ENCODE measurements around the gene NRCAM.

Gene NRCAM

DNA sequence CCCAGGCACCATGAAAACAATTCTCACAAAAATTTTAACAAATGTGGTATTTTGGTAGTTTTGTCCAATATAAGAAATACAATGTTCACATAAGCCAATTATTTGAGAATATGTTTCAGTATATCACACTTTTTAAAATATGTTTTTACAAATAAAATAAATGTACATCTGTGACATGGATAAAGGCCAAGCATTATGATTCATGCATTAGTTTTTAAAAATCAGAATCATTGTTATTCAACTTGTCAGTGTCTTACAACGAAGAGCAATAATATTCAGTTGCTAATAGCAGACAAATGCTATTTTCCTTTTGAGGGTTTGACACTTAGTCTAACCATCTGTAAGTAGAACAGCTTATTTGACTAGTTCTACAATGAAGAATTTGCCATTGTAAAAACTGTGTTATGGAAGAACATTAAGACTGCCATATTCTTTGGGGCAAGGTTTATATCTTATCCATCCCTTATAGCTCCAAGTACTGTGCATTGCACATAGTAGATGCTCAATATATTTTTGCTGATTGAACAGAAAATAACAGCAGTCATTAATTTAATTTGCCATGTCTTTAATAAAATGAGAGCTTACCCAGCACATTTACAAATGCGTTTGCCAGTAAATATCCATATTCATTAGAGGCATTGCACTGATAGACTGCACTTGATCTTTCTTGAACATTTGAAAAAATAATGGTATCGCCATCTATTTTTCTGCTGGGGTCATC lies 258.7 kb downstream of the NRCAM start:
- Histone ChIP-seq H2AFZ (ENCODE audit: low read length) (no peak overlapping the region), H3K9me3 (replicated peaks; ENCODE audit: insufficient read depth, low read length) (no peaks in the 10 kb centered on the region), H3K36me3 (replicated peaks; ENCODE audit: insufficient read depth, low read length) (no peaks in the 10 kb centered on the region), H3K79me2 (ENCODE audit: low read length) (no peaks in the 10 kb centered on the region), H3K4me3 (ENCODE audit: low read length) (no peak overlapping the region), H3K4me1 (ENCODE audit: low read length) (peaks cover 7% of the 10 kb centered on the region), H3K27ac (ENCODE audit: low read length) (no peak overlapping the region), H3K27me3 (replicated peaks; ENCODE audit: insufficient read depth, low read length) (no peaks in the 10 kb centered on the region), H4K20me1 (ENCODE audit: insufficient read depth, low read length) (no peaks in the 10 kb centered on the region), H3K9ac (ENCODE audit: low read length) (no peak overlapping the region), H3K9me2 (replicated peaks; ENCODE audit: insufficient read depth, low read length) (no peaks in the 10 kb centered on the region), H3K4me2 (ENCODE audit: low read depth, low read length) (no peak overlapping the region), H3F3A (ENCODE audit: insufficient read depth, low read length) (no peaks in the 10 kb centered on the region)
- no peak for DNase-seq
- no peak for TF ChIP-seq EZH2phosphoT487 (IDR thresholded peaks at IDR 0.05; ENCODE audit: low read length)
- TF ChIP-seq, protein P1, sequence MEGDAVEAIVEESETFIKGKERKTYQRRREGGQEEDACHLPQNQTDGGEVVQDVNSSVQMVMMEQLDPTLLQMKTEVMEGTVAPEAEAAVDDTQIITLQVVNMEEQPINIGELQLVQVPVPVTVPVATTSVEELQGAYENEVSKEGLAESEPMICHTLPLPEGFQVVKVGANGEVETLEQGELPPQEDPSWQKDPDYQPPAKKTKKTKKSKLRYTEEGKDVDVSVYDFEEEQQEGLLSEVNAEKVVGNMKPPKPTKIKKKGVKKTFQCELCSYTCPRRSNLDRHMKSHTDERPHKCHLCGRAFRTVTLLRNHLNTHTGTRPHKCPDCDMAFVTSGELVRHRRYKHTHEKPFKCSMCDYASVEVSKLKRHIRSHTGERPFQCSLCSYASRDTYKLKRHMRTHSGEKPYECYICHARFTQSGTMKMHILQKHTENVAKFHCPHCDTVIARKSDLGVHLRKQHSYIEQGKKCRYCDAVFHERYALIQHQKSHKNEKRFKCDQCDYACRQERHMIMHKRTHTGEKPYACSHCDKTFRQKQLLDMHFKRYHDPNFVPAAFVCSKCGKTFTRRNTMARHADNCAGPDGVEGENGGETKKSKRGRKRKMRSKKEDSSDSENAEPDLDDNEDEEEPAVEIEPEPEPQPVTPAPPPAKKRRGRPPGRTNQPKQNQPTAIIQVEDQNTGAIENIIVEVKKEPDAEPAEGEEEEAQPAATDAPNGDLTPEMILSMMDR (IDR thresholded peaks at IDR 0.05; ENCODE audit: low read length): no peak
- TF ChIP-seq EZH2 (optimal IDR thresholded peaks at IDR 0.05; ENCODE audit: low read depth, low read length): no peak

DNA sequence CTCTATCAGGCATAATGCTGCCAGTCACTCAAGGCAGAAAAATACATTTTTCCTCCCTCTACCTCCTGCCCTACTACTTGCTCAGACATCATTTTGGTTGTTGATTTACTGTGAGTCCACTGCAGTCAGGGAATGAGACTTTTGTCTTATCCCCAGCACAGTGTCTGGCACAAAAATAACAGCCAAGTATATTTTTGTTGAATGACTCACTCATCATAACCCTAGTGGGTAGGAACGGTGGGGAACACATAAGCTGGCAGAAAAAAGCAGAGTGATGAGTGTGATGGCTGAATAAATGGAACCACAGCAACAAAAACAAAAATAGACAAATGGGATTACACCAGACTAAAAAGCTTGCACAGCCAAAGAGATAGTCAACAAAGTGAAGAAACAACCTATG lies 260.2 kb downstream of the NRCAM start:
- Histone ChIP-seq H3K4me1 (ENCODE audit: low read length) (peaks cover 4% of the 10 kb centered on the region; the same call in 1 of the 2 replicates), H3K9me3 (replicated peaks; ENCODE audit: insufficient read depth, low read length) (no peaks in the 10 kb centered on the region), H3K9me2 (replicated peaks; ENCODE audit: insufficient read depth, low read length) (no peaks in the 10 kb centered on the region), H2AFZ (ENCODE audit: low read length) (no peak overlapping the region), H3K36me3 (replicated peaks; ENCODE audit: insufficient read depth, low read length) (no peaks in the 10 kb centered on the region), H4K20me1 (ENCODE audit: insufficient read depth, low read length) (no peaks in the 10 kb centered on the region), H3F3A (ENCODE audit: insufficient read depth, low read length) (no peaks in the 10 kb centered on the region), H3K4me2 (ENCODE audit: low read depth, low read length) (no peak overlapping the region), H3K27ac (ENCODE audit: low read length) (no peak overlapping the region), H3K27me3 (replicated peaks; ENCODE audit: insufficient read depth, low read length) (no peaks in the 10 kb centered on the region), H3K4me3 (ENCODE audit: low read length) (no peak overlapping the region), H3K9ac (ENCODE audit: low read length) (no peak overlapping the region), H3K79me2 (ENCODE audit: low read length) (no peaks in the 10 kb centered on the region)
- DNase-seq: no peak
- TF ChIP-seq EZH2 (optimal IDR thresholded peaks at IDR 0.05; ENCODE audit: low read depth, low read length): no peak
- TF ChIP-seq, protein P1 (IDR thresholded peaks at IDR 0.05; ENCODE audit: low read length): no peak
- no peak for TF ChIP-seq EZH2phosphoT487 (IDR thresholded peaks at IDR 0.05; ENCODE audit: low read length)

DNA sequence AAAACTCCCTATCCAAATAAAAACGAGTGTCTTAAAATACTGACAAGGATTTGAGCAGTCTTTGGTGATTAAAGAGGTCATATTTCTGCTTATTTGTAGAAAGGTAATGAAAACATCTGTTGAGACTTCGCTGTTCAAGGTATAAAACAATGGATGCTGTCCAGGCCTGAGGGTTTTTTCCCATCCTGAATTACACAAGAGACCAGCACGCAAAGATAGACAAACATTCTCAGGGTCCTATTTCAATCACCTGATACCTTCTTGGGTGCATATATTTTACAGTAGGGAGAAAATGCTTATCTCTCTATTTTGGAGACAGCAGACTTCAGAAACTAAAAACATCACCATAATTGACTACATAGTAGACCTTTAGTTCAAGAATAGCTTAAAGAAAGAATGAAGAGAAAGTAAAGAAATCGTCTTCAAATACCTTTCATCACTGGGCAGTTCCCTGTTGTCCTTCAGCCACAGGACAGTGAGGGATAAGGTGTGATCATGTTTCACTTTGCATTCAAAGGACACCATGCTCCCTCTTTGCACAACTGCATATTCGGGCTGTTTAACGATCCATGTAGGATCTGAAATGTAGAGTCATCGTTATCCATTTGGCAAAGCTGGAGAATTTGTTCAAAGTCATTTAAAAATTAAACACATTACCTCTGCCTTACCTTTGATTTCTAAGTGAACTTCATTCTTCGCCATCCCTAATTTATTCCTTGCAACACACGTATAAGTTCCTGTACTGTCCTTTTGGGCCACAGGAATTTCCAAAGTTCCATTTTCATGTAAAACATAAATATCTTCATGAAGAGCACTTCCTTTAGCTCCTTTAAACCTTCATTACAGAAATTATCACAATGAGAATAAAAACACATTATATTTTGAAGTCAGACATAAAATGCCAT lies 262.4 kb downstream of the NRCAM start:
- TF ChIP-seq, protein P1 (IDR thresholded peaks at IDR 0.05; ENCODE audit: low read length): no peak
- TF ChIP-seq EZH2phosphoT487 (IDR thresholded peaks at IDR 0.05; ENCODE audit: low read length) (no peak), EZH2 (optimal IDR thresholded peaks at IDR 0.05; ENCODE audit: low read depth, low read length) (no peak)
- no peaks in the 10 kb centered on the region for H4K20me1 ChIP-seq (ENCODE audit: insufficient read depth, low read length)

More for the DNA sequence above, 262.4 kb downstream of the NRCAM start:
- no peaks in the 10 kb centered on the region for H3K9me3 ChIP-seq (replicated peaks; ENCODE audit: insufficient read depth, low read length)
- no peak overlapping the region for H2AFZ ChIP-seq (ENCODE audit: low read length)
- peaks cover 4% of the 10 kb centered on the region; the same call in 1 of the 2 replicates for H3K4me1 ChIP-seq (ENCODE audit: low read length)
- H3K9me2 ChIP-seq (replicated peaks; ENCODE audit: insufficient read depth, low read length): no peaks in the 10 kb centered on the region
- H3K79me2 ChIP-seq (ENCODE audit: low read length): no peaks in the 10 kb centered on the region
- H3K27me3 ChIP-seq (replicated peaks; ENCODE audit: insufficient read depth, low read length): no peaks in the 10 kb centered on the region
- H3K4me2 ChIP-seq (ENCODE audit: low read depth, low read length): no peak overlapping the region
- H3F3A ChIP-seq (ENCODE audit: insufficient read depth, low read length): no peaks in the 10 kb centered on the region
- H3K9ac ChIP-seq (ENCODE audit: low read length): no peak overlapping the region
- H3K27ac ChIP-seq (ENCODE audit: low read length): no peak overlapping the region
- H3K36me3 ChIP-seq (replicated peaks; ENCODE audit: insufficient read depth, low read length): no peaks in the 10 kb centered on the region
- no peak overlapping the region for H3K4me3 ChIP-seq (ENCODE audit: low read length)
- DNase-seq: no peak

Data from MM.1S (cell line).